Measurements from ENCODE around the gene ART5. TPM values are rescaled to one million over a fixed set of nuclear protein-coding genes. Genes with fewer than 3 reads are reported as not detected.

Gene ART5, protein sequence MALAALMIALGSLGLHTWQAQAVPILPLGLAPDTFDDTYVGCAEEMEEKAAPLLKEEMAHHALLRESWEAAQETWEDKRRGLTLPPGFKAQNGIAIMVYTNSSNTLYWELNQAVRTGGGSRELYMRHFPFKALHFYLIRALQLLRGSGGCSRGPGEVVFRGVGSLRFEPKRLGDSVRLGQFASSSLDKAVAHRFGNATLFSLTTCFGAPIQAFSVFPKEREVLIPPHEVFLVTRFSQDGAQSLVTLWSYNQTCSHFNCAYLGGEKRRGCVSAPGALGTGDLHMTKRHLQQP
- total RNA-seq: 0.12 and 0.26 TPM in 2 replicates

DNA sequence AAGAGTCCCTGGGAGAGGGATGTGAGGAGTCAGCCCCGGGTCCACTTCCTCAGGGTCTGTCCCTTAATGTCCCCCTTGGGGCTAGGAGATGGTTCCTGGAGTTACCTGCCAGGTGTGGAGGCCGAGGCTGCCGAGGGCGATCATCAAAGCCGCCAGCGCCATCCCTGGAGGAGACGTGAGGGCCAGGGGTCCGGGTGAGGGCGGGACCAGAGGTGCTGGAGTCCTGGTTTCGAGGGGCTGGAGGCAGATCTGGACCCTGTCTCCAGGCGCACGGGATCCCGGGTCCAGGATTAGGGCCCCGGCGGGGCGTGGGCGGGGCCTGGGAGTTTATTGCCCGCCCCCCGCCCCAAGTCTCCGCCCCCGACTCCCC is at the start of gene ART5:
ART5 (minus strand) TSS at position 292 of the 370 bp plus-strand sequence; CDS start at position 162, 130 bp downstream.

DNA sequence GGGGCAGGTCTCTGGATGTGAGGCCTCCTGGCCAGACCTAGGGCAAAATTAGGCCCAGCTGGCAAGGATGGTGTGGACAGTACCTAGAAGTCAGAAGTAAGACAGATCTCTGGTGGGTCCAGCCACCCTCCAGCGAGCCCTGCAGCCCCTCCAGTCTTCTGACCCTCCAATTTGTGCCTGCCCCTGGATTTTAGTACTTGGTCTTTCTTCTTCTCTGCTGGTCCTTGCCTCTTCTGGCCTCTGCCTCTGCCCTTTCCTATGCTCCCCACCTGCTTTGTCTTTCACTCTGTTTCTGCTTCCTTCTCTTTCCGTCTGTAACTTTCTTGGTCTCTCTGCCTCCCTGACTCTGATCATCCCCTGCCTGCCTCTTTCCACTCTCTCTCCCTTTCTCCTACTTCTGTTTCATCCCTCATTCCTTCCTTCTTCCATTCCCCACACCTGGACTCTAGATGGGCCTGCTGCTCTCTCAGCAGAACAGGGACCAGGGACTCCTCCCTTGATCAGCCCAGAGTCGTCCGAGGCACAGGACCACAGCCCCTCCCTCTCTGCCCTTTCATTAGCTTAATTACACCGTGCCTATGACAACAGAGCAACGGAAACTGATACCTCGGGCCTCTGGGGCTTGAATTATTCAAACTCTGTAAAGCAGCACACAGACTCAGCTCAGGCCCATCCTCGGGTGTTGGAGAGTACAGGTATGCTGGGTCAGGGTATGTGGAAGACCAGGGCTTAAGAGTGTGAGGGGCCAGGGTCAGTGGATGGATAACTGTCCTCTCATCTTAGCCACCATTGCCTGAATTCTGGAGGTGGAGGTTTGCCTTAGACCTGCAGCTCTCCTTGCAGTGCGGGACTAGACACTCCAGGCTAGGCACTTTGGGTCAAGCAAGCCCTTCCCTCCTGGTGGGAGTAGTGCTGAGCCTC is 29.8 kb upstream of the ART5 start, which contains the start of gene CHRNA10:
CHRNA10 (minus strand) TSS at position 51 of the 921 bp plus-strand sequence. CDS start 72 bp downstream, outside the sequence.

DNA sequence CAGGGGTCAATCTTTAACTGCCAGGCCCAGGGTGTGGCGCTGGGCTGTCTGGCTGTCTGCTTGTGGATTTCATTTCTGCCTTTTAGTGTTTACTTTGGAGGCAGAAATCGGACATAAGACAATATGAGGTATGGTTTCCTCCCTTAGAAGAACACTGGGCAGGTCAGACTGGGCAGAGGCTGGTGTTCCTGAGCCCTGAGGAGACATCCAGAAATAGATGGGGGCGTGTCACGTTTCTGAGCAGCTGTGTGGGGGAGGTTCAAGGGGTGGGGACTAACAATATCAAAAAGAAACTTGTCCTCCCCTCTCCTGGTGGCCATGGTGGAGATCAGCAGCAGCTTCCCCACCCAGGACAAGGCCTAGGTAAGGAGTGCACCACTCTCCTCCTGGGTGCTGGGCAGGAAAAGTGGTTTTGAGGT is 3.0 kb upstream of the ART5 start, which contains the start of gene ART1:
ART1 (plus strand) TSS at position 312 of the 419 bp plus-strand sequence. CDS start 14,086 bp downstream, outside the sequence.

Other genes starting within 250 kb of the ART5 start
- not detected in 2 replicates for gene ART1, start 3.1 kb upstream of the ART5 start, total RNA-seq
- 0.12 and 1.0 TPM in 2 replicates for gene CHRNA10, start 29.4 kb upstream of the ART5 start, total RNA-seq
- 45.6 and 60.2 TPM in 2 replicates for gene NUP98, start 155.6 kb upstream of the ART5 start, total RNA-seq
- 4.8 and 11.4 TPM in 2 replicates for gene PGAP2, start 166.6 kb upstream of the ART5 start, total RNA-seq
- gene RHOG, start 199.0 kb upstream of the ART5 start, total RNA-seq: 52.0 and 54.7 TPM in 2 replicates
- gene STIM1, start 213.7 kb upstream of the ART5 start, total RNA-seq: 23.1 and 47.2 TPM in 2 replicates